GM12878 (cell line): ENCODE data around the gene GPC3. TPM values are rescaled to one million over a fixed set of nuclear protein-coding genes. Genes with fewer than 3 reads are reported as not detected.

ENCODE experiments used
- MYB ChIP-seq: fragments of 150-350 bp; IDR thresholded peaks from 2 replicates; pipeline ENCODE4 v1.6.1; 2014; ENCODE audit warnings: mild to moderate bottlenecking, low read depth, low read length, borderline replicate concordance
- ZNF217 ChIP-seq: fragments of 450-650 bp; IDR thresholded peaks from 2 replicates; pipeline ENCODE4 v1.6.1; 2017; ENCODE audit warnings: antibody characterized with exemption, mild to moderate bottlenecking
- ZNF24 ChIP-seq: fragments of 450-650 bp; IDR thresholded peaks from 2 replicates; pipeline ENCODE4 v1.6.1; 2017; ENCODE audit warnings: antibody characterized with exemption, mild to moderate bottlenecking
- polyA plus RNA-seq, 11 experiments: library from polyadenylated mRNA; depleted of rRNA in 4 of 11; unstranded in 6 of 11; stranded (reverse) in 5 of 11; fragments of >200 nt; fragmentation: Nextera tagmentation in 4 of 11; fragmentation: Illumina TruSeq in 1 of 11; extraction: Ambion mirVana in 4 of 11; extraction: Trizol in 1 of 11; gene quantifications; 1 replicate in 1 of 11; 2 replicates in 10 of 11; pipeline versions ENCODE4 v1.2.1 to v1.2.3, GENCODE V29; 2011 to 2016; ENCODE audit warnings: inconsistent platforms in 2 of 11, missing spikeins in 2 of 11, low read depth in 1 of 11
- total RNA-seq, 4 experiments: library from RNA; depleted of rRNA in 3 of 4; stranded (reverse); fragments of >200 nt in 3 of 4; fragmentation: Illumina TruSeq in 1 of 4; extraction: Trizol in 1 of 4; gene quantifications; 2 replicates each; pipeline versions ENCODE4 v1.2.1 to v1.2.3, GENCODE V29; 2013 to 2021
- TF ChIP-seq, protein P1 (sequence below): fragments of 150-350 bp; IDR thresholded peaks from 2 replicates; pipeline ENCODE4 v1.6.1; 2014; ENCODE audit warnings: mild to moderate bottlenecking, low read depth, low read length
- TF ChIP-seq, protein P2 (sequence below): fragments of 450-650 bp; IDR thresholded peaks from 2 replicates; pipeline ENCODE4 v1.6.1; 2018; ENCODE audit warnings: borderline replicate concordance, mild to moderate bottlenecking; ENCODE audit not compliant: partially characterized antibody
- TF ChIP-seq, protein P3 (sequence below), 3 experiments: IDR thresholded peaks in 2 of 3; conservative IDR thresholded peaks in 1 of 3; 2 replicates each; pipeline ENCODE4 v1.5.1; 2011; ENCODE audit warnings: low read depth in 3 of 3, low read length in 3 of 3, mild to moderate bottlenecking in 3 of 3, control low read depth in 2 of 3, moderate library complexity in 2 of 3, inconsistent platforms in 1 of 3, mixed read lengths in 1 of 3; ENCODE audit not compliant: control insufficient read depth in 2 of 3, insufficient read depth in 1 of 3; ENCODE audit errors: extremely low read depth in 1 of 3

The GPC3 gene
- total and polyA plus RNA-seq, 10 of the 15 experiments (the other 5 are each of a cell fraction or from before 2014, with no cell fraction given): 0.09 to 0.82 TPM; not detected in 8

DNA sequence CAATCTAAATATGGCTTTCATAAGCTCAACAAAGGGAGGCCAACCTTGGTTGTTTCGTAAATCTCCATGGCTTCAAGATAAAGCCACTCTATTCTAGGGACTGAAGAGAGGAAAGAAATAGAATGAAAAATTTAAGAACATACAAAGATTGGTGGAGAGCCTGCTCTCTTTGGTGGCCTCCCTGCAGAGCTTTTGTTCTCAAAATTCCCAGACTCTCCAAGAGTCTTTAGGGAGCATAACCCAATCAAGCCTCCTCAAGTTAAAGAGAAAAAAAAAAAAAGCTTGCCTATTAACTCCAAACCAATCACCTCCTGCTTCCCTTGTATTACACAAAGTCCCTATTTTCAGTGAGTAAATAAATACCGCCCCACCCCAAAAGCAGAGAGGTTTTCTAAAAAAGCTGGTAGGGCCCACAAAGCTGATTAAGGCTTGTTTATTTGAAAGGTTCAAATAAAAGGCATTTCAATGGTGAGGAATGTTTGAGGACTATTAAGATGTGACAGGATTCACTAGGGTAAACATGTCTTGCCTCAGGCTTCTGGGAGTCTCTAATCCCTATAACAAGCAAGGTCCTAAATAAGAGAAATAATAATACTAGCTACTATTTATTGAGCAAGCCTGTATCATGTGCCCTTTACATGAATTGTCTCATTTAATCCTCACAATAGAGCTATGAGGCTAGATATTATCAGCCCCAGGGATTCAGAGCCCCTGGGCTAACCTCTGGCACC lies 71.6 kb downstream of the GPC3 start (continued):
- no peak for TF ChIP-seq MYB
- TF ChIP-seq, protein P1, sequence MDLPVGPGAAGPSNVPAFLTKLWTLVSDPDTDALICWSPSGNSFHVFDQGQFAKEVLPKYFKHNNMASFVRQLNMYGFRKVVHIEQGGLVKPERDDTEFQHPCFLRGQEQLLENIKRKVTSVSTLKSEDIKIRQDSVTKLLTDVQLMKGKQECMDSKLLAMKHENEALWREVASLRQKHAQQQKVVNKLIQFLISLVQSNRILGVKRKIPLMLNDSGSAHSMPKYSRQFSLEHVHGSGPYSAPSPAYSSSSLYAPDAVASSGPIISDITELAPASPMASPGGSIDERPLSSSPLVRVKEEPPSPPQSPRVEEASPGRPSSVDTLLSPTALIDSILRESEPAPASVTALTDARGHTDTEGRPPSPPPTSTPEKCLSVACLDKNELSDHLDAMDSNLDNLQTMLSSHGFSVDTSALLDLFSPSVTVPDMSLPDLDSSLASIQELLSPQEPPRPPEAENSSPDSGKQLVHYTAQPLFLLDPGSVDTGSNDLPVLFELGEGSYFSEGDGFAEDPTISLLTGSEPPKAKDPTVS: no peak
- TF ChIP-seq ZNF24: no peak
- TF ChIP-seq ZNF217: no peak
- TF ChIP-seq, protein P2, sequence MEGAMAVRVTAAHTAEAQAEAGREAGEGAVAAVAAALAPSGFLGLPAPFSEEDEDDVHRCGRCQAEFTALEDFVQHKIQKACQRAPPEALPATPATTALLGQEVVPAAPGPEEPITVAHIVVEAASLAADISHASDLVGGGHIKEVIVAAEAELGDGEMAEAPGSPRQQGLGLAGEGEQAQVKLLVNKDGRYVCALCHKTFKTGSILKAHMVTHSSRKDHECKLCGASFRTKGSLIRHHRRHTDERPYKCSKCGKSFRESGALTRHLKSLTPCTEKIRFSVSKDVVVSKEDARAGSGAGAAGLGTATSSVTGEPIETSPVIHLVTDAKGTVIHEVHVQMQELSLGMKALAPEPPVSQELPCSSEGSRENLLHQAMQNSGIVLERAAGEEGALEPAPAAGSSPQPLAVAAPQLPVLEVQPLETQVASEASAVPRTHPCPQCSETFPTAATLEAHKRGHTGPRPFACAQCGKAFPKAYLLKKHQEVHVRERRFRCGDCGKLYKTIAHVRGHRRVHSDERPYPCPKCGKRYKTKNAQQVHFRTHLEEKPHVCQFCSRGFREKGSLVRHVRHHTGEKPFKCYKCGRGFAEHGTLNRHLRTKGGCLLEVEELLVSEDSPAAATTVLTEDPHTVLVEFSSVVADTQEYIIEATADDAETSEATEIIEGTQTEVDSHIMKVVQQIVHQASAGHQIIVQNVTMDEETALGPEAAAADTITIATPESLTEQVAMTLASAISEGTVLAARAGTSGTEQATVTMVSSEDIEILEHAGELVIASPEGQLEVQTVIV: no peak
- TF ChIP-seq, protein P3, sequence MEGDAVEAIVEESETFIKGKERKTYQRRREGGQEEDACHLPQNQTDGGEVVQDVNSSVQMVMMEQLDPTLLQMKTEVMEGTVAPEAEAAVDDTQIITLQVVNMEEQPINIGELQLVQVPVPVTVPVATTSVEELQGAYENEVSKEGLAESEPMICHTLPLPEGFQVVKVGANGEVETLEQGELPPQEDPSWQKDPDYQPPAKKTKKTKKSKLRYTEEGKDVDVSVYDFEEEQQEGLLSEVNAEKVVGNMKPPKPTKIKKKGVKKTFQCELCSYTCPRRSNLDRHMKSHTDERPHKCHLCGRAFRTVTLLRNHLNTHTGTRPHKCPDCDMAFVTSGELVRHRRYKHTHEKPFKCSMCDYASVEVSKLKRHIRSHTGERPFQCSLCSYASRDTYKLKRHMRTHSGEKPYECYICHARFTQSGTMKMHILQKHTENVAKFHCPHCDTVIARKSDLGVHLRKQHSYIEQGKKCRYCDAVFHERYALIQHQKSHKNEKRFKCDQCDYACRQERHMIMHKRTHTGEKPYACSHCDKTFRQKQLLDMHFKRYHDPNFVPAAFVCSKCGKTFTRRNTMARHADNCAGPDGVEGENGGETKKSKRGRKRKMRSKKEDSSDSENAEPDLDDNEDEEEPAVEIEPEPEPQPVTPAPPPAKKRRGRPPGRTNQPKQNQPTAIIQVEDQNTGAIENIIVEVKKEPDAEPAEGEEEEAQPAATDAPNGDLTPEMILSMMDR (IDR thresholded peaks at IDR 0.05 in 2 of 3, conservative IDR thresholded peaks at IDR 0.05 in 1 of 3; ENCODE audit: control insufficient read depth in 2 of 3, extremely low read depth in 1 of 3, insufficient read depth in 1 of 3, low read depth in 3 of 3, low read length in 3 of 3): no peak
